Esophagus muscularis mucosa (tissue), 4 donors: ENCODE data around the gene EFTUD2.

Source experiments
- EP300 ChIP-seq: sonication (generic); formaldehyde crosslinking; IDR thresholded peaks from one replicate; pipeline ENCODE4 v1.6.1; 2017; ENCODE audit warnings: antibody characterized with exemption
- POLR2A ChIP-seq: fragments of 450-650 bp; IDR thresholded peaks from one replicate; pipeline ENCODE4 v1.6.1; 2017; ENCODE audit warnings: antibody characterized with exemption, moderate library complexity, mild to moderate bottlenecking, low read depth
- POLR2AphosphoS5 ChIP-seq, 2 donors: sonication (generic); formaldehyde crosslinking; IDR thresholded peaks; one replicate each; pipeline ENCODE4 v1.6.1; 2017; ENCODE audit warnings: antibody characterized with exemption in 2 of 2
- TF ChIP-seq, protein P1 (sequence below), 3 experiments: fragments of 200-600 bp in 2 of 3; fragments of 450-650 bp in 1 of 3; sonication (generic) in 2 of 3; IDR thresholded peaks; one replicate each; pipeline ENCODE4 v1.5.1; 2017 to 2019; ENCODE audit warnings: antibody characterized with exemption in 3 of 3, mild to moderate bottlenecking in 2 of 3, moderate library complexity in 1 of 3

DNA sequence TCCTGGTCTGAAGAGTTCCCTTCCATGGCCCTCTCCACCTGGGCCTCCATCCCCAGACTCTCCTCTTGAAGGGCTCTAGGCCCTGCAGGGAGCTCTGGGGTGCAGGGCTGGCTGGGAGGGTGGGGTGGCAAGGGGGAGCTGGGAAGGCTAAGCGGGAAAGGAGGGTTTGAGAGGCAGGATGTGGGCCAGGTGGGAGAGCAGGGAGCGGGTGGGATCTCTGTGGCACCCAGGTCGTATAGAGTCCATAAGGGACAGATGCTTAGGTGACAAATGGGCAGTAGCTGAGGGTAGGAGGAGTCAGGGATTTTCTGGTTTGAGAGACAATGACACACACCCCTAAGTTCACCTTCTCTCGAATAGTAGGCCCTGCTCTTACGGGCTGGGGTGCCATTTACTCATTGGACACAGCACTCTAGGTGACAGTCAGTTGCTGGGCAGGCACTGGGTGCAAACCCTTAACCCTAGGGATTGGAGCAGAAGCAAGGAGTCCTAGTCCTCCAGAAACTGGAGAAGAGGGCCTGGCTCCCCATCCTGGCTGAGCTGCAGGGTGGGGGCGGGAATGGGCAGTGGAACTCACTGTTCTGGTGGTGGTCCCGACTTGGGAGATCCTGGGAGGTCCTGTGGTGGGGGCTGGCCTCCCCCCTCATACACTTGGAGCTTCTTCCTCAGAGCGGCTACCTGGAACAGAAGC is 33.0 kb upstream of the EFTUD2 start:
- TF ChIP-seq, protein P1, sequence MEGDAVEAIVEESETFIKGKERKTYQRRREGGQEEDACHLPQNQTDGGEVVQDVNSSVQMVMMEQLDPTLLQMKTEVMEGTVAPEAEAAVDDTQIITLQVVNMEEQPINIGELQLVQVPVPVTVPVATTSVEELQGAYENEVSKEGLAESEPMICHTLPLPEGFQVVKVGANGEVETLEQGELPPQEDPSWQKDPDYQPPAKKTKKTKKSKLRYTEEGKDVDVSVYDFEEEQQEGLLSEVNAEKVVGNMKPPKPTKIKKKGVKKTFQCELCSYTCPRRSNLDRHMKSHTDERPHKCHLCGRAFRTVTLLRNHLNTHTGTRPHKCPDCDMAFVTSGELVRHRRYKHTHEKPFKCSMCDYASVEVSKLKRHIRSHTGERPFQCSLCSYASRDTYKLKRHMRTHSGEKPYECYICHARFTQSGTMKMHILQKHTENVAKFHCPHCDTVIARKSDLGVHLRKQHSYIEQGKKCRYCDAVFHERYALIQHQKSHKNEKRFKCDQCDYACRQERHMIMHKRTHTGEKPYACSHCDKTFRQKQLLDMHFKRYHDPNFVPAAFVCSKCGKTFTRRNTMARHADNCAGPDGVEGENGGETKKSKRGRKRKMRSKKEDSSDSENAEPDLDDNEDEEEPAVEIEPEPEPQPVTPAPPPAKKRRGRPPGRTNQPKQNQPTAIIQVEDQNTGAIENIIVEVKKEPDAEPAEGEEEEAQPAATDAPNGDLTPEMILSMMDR (IDR thresholded peaks at IDR 0.05), result no peak
- no peak for TF ChIP-seq POLR2AphosphoS5 (IDR thresholded peaks at IDR 0.05)
- no peak for TF ChIP-seq POLR2A
- no peak for TF ChIP-seq EP300
